Amniotic epithelial cell (primary cell): ENCODE data around the gene ACTA2.

Experiments
- DNase-seq: peaks from one replicate; pipeline ENCODE4 v3.0.0-alpha.2; 2010; ENCODE audit warnings: low read depth

ACTA2 gene

GRCh38 chr10:88952647-88953111 lies at the start of gene ACTA2:
TSS of gene ACTA2 (minus strand) at chr10:88952773. CDS start at chr10:88948930, 3,843 bp downstream.
- peak; percentile 50 for DNase-seq

DNA sequence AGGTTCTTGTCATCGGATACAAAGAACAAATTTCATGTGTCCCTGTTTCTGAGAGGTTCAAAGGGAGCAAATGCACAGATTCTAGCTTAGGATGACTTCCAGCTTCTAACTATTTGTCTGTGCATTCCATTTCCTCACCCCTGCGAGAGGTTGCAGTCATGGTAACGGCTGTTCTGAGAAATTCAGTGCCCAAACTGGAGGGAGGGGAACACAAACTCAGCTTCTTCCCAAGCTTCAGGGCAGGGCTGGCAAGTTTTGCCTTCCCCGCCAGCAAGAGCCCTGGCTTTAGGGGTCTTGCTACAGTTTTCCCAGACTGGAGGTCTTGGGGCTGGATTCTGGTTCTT lies 49.1 kb upstream of the ACTA2 start:
- DNase-seq = no peak

- DNase-seq = no peak
These were observed 48.6 kb upstream of the ACTA2 start for GRCh38 chr10:89001024-89001728.

- DNase-seq = no peak
These were observed 47.1 kb upstream of the ACTA2 start for GRCh38 chr10:88999625-89000024.

- DNase-seq = no peak
These were observed 44.4 kb upstream of the ACTA2 start for GRCh38 chr10:88996927-88997326.

GRCh38 chr10:88995156-88995876 lies 42.7 kb upstream of the ACTA2 start:
- no peak for DNase-seq

DNA sequence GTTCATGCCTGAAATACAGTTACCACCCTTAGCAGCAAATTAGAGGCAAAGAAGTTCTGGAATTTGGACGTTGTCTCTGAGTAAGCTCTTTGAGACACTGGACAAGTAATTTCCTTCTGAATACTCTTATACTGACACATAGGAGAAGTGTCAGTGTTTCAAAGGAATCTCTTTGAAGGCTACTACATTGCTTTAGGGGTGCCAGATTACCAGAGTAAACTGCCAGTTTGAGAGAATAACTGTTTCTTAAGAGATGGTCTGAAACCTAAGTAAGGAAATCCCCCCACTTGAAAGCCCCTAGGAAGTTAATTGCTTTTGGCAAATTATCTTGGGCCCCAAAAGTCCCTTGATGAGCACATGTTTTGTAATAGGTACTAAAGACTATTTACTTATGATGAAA lies 41.4 kb upstream of the ACTA2 start:
- no peak for DNase-seq

DNA sequence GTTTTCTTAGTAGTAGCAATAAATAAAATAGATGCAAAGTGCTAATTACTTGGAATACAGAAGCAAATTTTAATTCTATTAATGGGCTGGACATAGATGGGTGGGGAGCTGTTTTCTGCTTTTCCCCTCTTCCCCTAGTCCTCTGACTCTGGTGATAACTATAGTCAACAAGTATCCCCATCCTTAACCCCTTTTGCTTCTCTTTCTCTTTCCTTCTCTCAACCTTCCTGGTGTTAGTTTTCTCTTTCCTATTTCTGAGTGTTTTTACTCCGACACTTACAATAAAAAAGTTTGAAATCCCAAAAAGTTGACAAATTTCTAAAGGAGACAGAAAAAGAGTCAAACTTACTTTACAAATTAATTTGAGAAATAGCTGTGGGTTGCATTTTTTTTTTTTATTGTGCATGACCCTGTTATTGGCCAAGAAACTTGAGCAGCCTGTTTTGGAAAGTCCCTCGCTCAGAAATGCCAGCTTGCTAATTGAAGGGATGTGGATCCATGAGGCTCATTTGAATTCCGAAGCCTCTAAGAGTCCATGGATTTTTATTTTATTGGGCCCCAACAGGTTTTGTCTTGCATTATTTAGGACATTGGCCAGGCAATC lies 40.5 kb upstream of the ACTA2 start:
- no peak for DNase-seq

DNA sequence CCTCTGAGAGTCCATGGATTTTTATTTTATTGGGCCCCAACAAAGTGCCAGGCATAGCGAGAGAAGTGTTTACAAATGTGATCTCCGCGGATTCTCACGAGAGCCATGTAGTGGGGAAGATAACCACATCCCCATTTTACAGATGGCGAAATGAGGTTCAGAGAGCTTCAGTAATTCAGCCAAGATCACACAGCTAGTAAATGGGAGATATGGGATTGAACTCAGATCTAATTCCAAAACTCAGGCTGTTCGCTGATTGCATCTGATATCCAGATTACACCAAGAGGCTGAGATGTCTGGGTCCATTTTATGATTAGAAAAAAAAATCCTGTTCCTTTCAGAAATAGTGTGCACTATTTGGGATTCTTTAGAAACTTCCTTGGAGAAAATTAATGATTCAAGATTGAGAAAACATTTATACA lies 39.3 kb upstream of the ACTA2 start:
- DNase-seq = no peak

DNA sequence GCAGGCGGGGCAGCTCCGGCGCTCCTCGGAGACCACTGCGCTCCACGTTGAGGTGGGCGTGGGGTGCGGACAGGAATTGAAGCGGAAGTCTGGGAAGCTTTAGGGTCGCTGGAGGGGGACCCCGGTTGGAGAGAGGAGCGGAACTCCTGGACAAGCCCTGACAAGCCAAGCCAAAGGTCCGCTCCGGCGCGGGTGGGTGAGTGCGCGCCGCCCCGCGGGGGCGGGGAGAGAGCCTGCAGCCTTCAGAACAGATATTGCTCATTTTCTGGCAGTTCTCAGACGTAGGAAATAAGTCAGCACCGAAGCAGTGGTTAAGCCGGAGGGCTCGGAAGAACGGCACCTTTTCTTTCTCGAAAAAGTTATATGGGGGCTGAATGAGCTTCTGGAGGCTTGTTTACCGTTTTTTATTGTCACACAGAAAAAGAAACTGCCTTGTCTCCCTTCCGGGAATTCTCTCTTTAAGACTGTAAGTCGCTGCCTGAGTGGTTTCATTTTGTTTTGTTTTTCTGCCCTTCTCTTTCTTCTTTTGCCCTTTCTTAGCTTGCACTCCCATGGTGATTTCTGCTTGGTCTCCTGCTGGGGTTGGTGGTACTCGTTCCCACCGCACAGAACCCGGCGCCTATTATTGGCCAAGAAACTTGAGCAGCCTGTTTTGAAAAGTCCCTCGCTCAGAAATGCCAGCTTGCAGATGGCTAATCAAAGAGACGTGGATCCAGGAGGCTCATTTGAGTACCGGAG lies 38.8 kb upstream of the ACTA2 start:
- peak; percentile 71 for DNase-seq

- peak; percentile 73 for DNase-seq
These were observed 38.0 kb upstream of the ACTA2 start, which contains the start of gene FAS for GRCh38 chr10:88990384-88991160. TSS of gene FAS (plus strand) at chr10:88990798. CDS start at chr10:88990877, 79 bp downstream.

DNA sequence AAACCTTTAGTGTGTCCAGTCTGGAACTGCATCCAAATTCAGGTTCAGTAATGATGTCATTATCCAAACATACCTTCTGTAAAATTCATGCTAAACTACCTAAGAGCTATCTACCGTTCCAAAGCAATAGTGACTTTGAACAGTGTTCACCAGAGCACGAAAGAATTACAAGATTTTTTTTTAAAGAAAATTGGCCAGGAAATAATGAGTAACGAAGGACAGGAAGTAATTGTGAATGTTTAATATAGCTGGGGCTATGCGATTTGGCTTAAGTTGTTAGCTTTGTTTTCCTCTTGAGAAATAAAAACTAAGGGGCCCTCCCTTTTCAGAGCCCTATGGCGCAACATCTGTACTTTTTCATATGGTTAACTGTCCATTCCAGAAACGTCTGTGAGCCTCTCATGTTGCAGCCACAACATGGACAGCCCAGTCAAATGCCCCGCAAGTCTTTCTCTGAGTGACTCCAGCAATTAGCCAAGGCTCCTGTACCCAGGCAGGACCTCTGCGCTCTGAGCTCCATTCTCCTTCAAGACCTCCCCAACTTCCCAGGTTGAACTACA lies 37.3 kb upstream of the ACTA2 start:
- peak; percentile 90 for DNase-seq

GRCh38 chr10:88989423-88989822 lies 36.9 kb upstream of the ACTA2 start:
- no peak for DNase-seq

DNA sequence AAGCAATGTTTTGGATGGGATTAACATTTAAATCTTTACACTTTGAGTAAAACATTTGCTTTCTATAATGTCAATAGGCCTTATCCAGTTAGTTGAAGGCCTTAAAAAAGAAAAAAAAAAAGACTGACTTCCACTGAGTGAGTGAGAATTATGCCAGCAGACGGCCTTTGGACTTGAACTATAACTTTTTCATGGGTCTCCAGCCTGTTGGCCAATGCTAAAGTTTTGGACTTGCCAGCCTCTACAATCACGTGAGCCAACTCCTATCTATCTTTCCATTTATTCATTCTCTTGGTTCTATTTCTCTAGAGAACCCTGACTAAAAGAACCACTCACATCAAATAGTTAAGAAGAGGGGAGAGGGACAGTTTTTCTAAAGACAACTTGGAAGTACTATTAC lies 35.3 kb upstream of the ACTA2 start:
- no peak for DNase-seq

DNA sequence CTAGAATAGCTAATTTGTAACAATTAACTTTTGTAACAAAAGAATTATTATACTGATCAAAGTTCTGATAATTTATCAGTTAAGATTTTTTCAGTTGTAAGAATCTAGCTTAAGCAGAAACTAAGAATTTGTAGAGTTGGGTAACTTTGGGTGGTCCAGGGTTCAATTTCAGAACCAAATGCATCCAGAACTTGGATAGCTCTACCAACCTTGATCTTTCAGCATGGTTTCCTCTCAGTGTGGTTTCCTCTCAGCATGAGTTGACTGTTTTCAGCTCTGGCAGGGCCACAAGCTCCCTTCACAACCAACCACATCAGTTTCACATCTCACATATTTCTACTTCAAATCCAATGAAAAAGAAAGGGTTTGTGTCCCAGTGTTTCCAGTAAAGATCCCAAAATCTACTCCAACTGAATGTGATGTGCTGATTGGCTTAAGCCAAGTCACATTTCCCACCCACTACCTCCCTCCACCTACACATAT lies 34.7 kb upstream of the ACTA2 start:
- DNase-seq = no peak

- DNase-seq = no peak
These were observed 34.1 kb upstream of the ACTA2 start for GRCh38 chr10:88986549-88987242.

DNA sequence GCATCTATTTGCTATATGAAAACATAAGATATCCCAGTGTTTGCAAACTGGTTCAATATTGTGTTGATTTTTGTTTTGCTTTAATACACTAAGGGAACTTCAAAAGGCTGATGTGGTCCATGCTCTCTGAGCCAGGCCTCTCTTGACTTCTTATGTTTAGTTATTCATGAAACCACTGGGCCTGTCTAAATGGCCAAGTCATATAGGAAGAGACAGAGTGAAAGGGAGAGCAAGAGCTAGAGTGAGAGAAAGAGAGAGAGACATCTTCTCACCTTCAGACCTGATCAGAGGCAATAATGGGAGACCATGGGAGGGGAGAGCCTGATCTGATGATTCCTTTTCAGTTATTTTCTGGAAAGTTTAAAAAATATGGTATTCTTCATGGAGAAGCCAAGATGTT lies 32.0 kb upstream of the ACTA2 start:
- no peak for DNase-seq

GRCh38 chr10:88983939-88984338 lies 31.4 kb upstream of the ACTA2 start:
- no peak for DNase-seq

DNA sequence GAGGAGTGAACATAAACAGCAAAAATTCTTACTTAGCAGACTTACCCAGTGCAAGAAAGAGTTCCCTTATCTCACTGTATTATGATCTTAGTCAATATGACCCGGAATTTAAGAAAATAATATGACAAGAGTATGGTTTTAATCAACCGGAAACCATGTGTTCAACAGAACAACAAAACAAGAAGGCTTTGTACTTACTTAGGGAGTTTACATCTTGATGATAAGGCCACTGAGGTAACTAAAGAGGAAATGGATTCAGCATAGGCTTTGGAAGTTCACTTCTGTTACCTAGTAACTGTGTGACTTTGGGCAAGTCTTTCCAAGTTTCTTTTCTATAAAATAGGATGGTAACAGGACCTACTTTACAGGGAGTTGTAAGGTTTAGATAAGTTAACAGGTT lies 30.6 kb upstream of the ACTA2 start:
- peak; percentile 78 for DNase-seq

DNA sequence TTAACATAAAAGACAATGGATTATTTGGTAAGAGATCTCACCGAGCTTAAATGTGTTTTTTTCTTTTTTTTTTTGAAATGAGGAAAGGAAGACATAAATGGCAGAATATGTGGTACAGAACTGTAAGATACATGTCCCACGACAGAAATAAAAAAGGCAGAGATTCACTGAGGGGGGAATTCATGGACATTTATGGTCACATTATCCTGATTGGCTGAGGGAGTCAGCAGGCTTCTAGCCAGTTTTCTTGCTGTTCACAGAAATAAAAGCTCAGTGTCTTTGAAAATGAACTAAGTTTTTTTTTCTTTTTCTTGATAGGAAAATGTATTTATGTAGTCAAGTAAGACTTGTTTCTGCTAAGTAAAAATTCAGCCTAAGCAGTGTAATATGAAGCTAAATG lies 29.8 kb upstream of the ACTA2 start:
- no peak for DNase-seq

- no peak for DNase-seq
These were observed 28.9 kb upstream of the ACTA2 start for GRCh38 chr10:88981435-88981834.
